OCI-LY3 (cell line): ENCODE results near the gene HPS4.

Source experiments
- H2AFZ ChIP-seq: fragments of 200-600, 300-600 bp; shearing (Covaris generic); 2 replicates; pipeline ENCODE4 v1.6.0; 2014; ENCODE audit warnings: antibody characterized with exemption, low read depth, low read length
- H3K27ac ChIP-seq: fragments of 200-600, 300-600 bp; sonication (generic); 2 replicates; pipeline ENCODE4 v1.5.1; 2014; ENCODE audit warnings: mild to moderate bottlenecking, low read length, moderate library complexity, mixed read lengths
- H3K27me3 ChIP-seq: fragments of 200-600, 300-600 bp; sonication (generic); 2 replicates; pipeline ENCODE4 v1.6.1; 2014; ENCODE audit warnings: low read depth, low read length, mixed read lengths
- H3K36me3 ChIP-seq: fragments of 200-600, 300-600 bp; sonication (generic); replicated peaks from 2 replicates; pipeline ENCODE3; 2014; ENCODE audit warnings: low read depth, low read length, mixed read lengths
- H3K4me1 ChIP-seq: fragments of 300-600, 200-600 bp; sonication (generic); 2 replicates; pipeline ENCODE4 v1.6.1; 2014; ENCODE audit warnings: low read length, mixed read lengths
- H3K4me2 ChIP-seq: fragments of 200-600, 300-600 bp; sonication (generic); 2 replicates; pipeline ENCODE4 v1.6.1; 2014; ENCODE audit warnings: low read length, mixed read lengths
- H3K4me3 ChIP-seq: fragments of 300-600, 200-600 bp; sonication (generic); 2 replicates; pipeline ENCODE4 v1.5.1; 2014; ENCODE audit warnings: antibody characterized with exemption, mild to moderate bottlenecking, low read length, moderate library complexity
- H3K79me2 ChIP-seq: fragments of 300-600, 200-600 bp; shearing (Covaris generic); 2 replicates; pipeline ENCODE4 v1.6.1; 2014; ENCODE audit warnings: mild to moderate bottlenecking, low read length, mixed read lengths
- H3K9ac ChIP-seq: fragments of 300-600, 200-600 bp; shearing (Covaris generic); 2 replicates; pipeline ENCODE4 v1.6.0; 2014; ENCODE audit warnings: mild to moderate bottlenecking, low read length, moderate library complexity
- H3K9me3 ChIP-seq: fragments of 200-600, 300-600 bp; shearing (Covaris generic); 2 replicates; pipeline ENCODE4 v1.6.1; 2014; ENCODE audit warnings: low read length, mixed read lengths; ENCODE audit not compliant: insufficient read depth
- H4K20me1 ChIP-seq: fragments of 200-600, 300-600 bp; sonication (generic); 2 replicates; pipeline ENCODE4 v1.6.1; 2016; ENCODE audit warnings: low read length, mixed read lengths; ENCODE audit not compliant: insufficient read depth
- CTCF ChIP-seq: fragments of 200-600, 300-600 bp; sonication (generic); IDR thresholded peaks from 2 replicates; pipeline ENCODE4 v1.5.1; 2014; ENCODE audit warnings: antibody characterized with exemption, low read length, low read depth
- EZH2phosphoT487 ChIP-seq: fragments of 200-600 bp; shearing (Covaris generic); IDR thresholded peaks from 2 replicates; pipeline ENCODE4 v1.6.1; 2018; ENCODE audit warnings: antibody characterized with exemption, mixed run types, low read depth

The HPS4 gene

DNA sequence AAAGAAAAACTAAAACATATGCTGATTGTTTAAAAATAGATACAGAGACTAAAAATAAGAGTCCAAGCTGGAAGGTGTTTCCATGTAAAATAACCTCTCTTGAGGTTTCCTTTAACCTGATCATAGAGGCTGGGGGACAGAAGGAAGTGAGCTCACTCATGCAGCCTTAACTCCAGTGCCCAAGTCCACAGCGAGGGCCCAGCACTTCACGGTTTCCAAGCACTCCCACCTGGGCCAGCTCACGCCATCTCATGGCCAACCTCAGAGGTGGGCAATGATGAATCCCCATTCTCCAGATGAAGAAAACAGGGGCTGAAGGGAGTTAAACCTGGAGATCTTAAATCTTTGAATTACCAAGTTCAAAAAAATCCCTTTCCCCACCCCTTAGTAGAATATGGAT lies 43.6 kb upstream of the HPS4 start:
- no peak overlapping the region for H3K9ac ChIP-seq
- H3K27ac ChIP-seq, result no peak overlapping the region
- H3K9me3 ChIP-seq, result no peaks in the 10 kb centered on the region
- no peaks in the 10 kb centered on the region for H3K27me3 ChIP-seq
- no peak overlapping the region for H2AFZ ChIP-seq
- no peak overlapping the region for H3K4me2 ChIP-seq
- peaks cover 13% of the 10 kb centered on the region for H3K4me1 ChIP-seq
- no peaks in the 10 kb centered on the region for H3K36me3 ChIP-seq
- H3K4me3 ChIP-seq, result no peak overlapping the region
- H4K20me1 ChIP-seq, result no peaks in the 10 kb centered on the region
- H3K79me2 ChIP-seq, result no peaks in the 10 kb centered on the region
- TF ChIP-seq CTCF (no peak), EZH2phosphoT487 (no peak)

GRCh38 chr22:26525946-26526564 lies 42.5 kb upstream of the HPS4 start:
- H3K4me1 ChIP-seq, result peaks cover 2% of the 10 kb centered on the region
- H2AFZ ChIP-seq, result no peak overlapping the region
- H3K79me2 ChIP-seq, result no peaks in the 10 kb centered on the region
- no peaks in the 10 kb centered on the region for H3K9me3 ChIP-seq
- no peaks in the 10 kb centered on the region for H3K36me3 ChIP-seq
- H3K27ac ChIP-seq, result no peak overlapping the region
- H4K20me1 ChIP-seq, result no peaks in the 10 kb centered on the region
- no peak overlapping the region for H3K4me2 ChIP-seq
- H3K9ac ChIP-seq, result no peak overlapping the region
- H3K27me3 ChIP-seq, result no peaks in the 10 kb centered on the region
- no peak overlapping the region for H3K4me3 ChIP-seq
- no peak for TF ChIP-seq EZH2phosphoT487
- no peak for TF ChIP-seq CTCF

GRCh38 chr22:26524870-26525269 lies 41.3 kb upstream of the HPS4 start:
- Histone ChIP-seq H3K4me3 (no peak overlapping the region), H3K4me2 (no peak overlapping the region), H3K36me3 (no peaks in the 10 kb centered on the region), H2AFZ (no peak overlapping the region), H3K9ac (no peak overlapping the region), H3K9me3 (no peaks in the 10 kb centered on the region), H3K4me1 (no peaks in the 10 kb centered on the region), H3K27ac (no peak overlapping the region), H3K27me3 (no peaks in the 10 kb centered on the region), H4K20me1 (no peaks in the 10 kb centered on the region), H3K79me2 (no peaks in the 10 kb centered on the region)
- TF ChIP-seq EZH2phosphoT487 (no peak), CTCF (no peak)

DNA sequence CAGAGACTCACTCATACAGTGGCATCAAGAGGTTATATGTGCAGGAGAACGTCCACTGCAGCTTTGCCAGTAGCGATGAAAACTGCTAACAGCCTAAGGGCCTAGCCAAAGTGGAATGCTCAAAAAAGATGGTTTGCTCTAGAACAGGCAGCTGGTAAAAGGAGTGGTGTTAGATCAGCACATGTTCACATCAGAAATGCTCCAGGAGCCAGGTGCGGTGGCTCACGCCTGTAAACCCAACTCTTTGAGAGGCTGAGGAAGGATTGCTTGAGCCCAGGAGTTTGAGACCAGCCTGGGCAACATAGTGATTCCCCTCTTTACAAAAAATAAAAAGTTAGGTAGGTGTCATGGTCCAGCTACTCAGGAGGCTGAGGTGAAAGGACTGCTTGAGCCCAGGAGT lies 39.0 kb upstream of the HPS4 start:
- Histone ChIP-seq H3K9ac (no peak overlapping the region), H2AFZ (no peak overlapping the region), H3K4me2 (no peak overlapping the region), H3K4me1 (no peaks in the 10 kb centered on the region), H3K27me3 (no peaks in the 10 kb centered on the region), H3K36me3 (no peaks in the 10 kb centered on the region), H4K20me1 (no peaks in the 10 kb centered on the region), H3K9me3 (no peaks in the 10 kb centered on the region), H3K27ac (no peak overlapping the region), H3K4me3 (no peak overlapping the region), H3K79me2 (no peaks in the 10 kb centered on the region)
- no peak for TF ChIP-seq CTCF
- no peak for TF ChIP-seq EZH2phosphoT487
